Measurements from ENCODE around the gene XRCC3. TPM values are rescaled to one million over a fixed set of nuclear protein-coding genes. Genes with fewer than 3 reads are reported as not detected.
"Not testable (repeated sequence)": the region's sequence is repeated elsewhere in the genome, so short reads cannot be mapped to it uniquely, and the experiment has no call there.

XRCC3 gene
- polyA plus RNA-seq, 6 donors from 2014 or later, result 2.9 to 7.5 (median 5.7) TPM

- peak overlapping the region in 4 of 8 donors; percentile 2 to 83 (median 26) for H3K4me3 Mint-ChIP-seq
Measured at GRCh38 chr14:103697206-103697602, 18.0 kb downstream of the XRCC3 start.

GRCh38 chr14:103696466-103697071 is 18.7 kb downstream of the XRCC3 start:
- Mint-ChIP-seq H3K27ac (peak overlapping the region in 5 of 6 donors; percentile 56 to 85 (median 62)), H3K9me3 (no peaks in the 10 kb centered on the region), H3K27me3 (no peaks in the 10 kb centered on the region), H3K4me1 (peaks cover 38 to 62% (median 59%) of the 10 kb centered on the region in 3 donors), H3K4me3 (peak overlapping the region in 4 of 8 donors; percentile 17 to 78 (median 45)), H3K36me3 (no peaks in the 10 kb centered on the region)
- ATAC-seq (ENCODE audit: low read depth in 2 of 2) (no peak), DNase-seq (no peak)

More at GRCh38 chr14:103697206-103697602, 18.0 kb downstream of the XRCC3 start:
- Mint-ChIP-seq H3K27me3 (no peaks in the 10 kb centered on the region), H3K27ac (peak overlapping the region in 3 of 6 donors; percentile 7 to 81 (median 45)), H3K36me3 (no peaks in the 10 kb centered on the region), H3K4me1 (peaks cover 38 to 62% (median 59%) of the 10 kb centered on the region in 3 donors), H3K9me3 (no peaks in the 10 kb centered on the region)
- no peak for ATAC-seq (ENCODE audit: low read depth in 2 of 2)
- DNase-seq, result no peak

GRCh38 chr14:103696070-103696402 is 19.2 kb downstream of the XRCC3 start:
- no peaks in the 10 kb centered on the region for H3K27me3 Mint-ChIP-seq
- DNase-seq (no peak), ATAC-seq (ENCODE audit: low read depth in 2 of 2) (no peak)
- H3K4me1 Mint-ChIP-seq, result peaks cover 38 to 62% (median 60%) of the 10 kb centered on the region in 3 donors
- no peaks in the 10 kb centered on the region for H3K36me3 Mint-ChIP-seq
- H3K9me3 Mint-ChIP-seq, result no peaks in the 10 kb centered on the region
- peak overlapping the region in 4 of 8 donors; percentile 30 to 56 (median 45) for H3K4me3 Mint-ChIP-seq
- H3K27ac Mint-ChIP-seq, result peak overlapping the region in 4 of 6 donors; percentile 56 to 85 (median 69)

- Mint-ChIP-seq H3K36me3 (no peaks in the 10 kb centered on the region), H3K4me1 (peaks cover 39 to 66% (median 59%) of the 10 kb centered on the region in 3 donors), H3K27me3 (no peaks in the 10 kb centered on the region), H3K9me3 (no peaks in the 10 kb centered on the region), H3K4me3 (peak overlapping the region in 4 of 8 donors; percentile 30 to 56 (median 45)), H3K27ac (peak overlapping the region in 4 of 6 donors; percentile 46 to 85 (median 70))
- no peak for DNase-seq
- no peak for ATAC-seq (ENCODE audit: low read depth in 2 of 2)
Measured at GRCh38 chr14:103695296-103696069, 19.8 kb downstream of the XRCC3 start.

GRCh38 chr14:103694572-103695026 is 20.7 kb downstream of the XRCC3 start:
- Mint-ChIP-seq H3K4me3 (no peak overlapping the region), H3K4me1 (peaks cover 40 to 71% (median 59%) of the 10 kb centered on the region in 3 donors), H3K9me3 (no peaks in the 10 kb centered on the region), H3K27me3 (no peaks in the 10 kb centered on the region), H3K36me3 (no peaks in the 10 kb centered on the region), H3K27ac (peak overlapping the region in 1 of 6 donors; percentile 76)
- no peak for DNase-seq
- ATAC-seq (ENCODE audit: low read depth in 2 of 2), result no peak

- H3K4me3 Mint-ChIP-seq, result peak overlapping the region in 1 of 8 donors; percentile 3
- H3K4me1 Mint-ChIP-seq, result peaks cover 41 to 67% (median 64%) of the 10 kb centered on the region in 3 donors
- H3K27me3 Mint-ChIP-seq, result no peaks in the 10 kb centered on the region
- no peaks in the 10 kb centered on the region for H3K36me3 Mint-ChIP-seq
- no peaks in the 10 kb centered on the region for H3K9me3 Mint-ChIP-seq
- peak overlapping the region in 2 of 6 donors; percentile 60 to 63 for H3K27ac Mint-ChIP-seq
- DNase-seq (no peak), ATAC-seq (ENCODE audit: low read depth in 2 of 2) (no peak)
Measured at GRCh38 chr14:103693515-103693914, 21.7 kb downstream of the XRCC3 start.

GRCh38 chr14:103692871-103693270 is 22.4 kb downstream of the XRCC3 start:
- ATAC-seq (ENCODE audit: low read depth in 2 of 2) (no peak), DNase-seq (no peak)
- no peak overlapping the region for H3K4me3 Mint-ChIP-seq
- H3K36me3 Mint-ChIP-seq, result no peaks in the 10 kb centered on the region
- H3K9me3 Mint-ChIP-seq, result no peaks in the 10 kb centered on the region
- no peaks in the 10 kb centered on the region for H3K27me3 Mint-ChIP-seq
- peak overlapping the region; percentile 30 to 86 (median 63) for H3K27ac Mint-ChIP-seq
- H3K4me1 Mint-ChIP-seq, result peaks cover 41 to 67% (median 60%) of the 10 kb centered on the region in 3 donors

GRCh38 chr14:103692159-103692558 is 23.1 kb downstream of the XRCC3 start:
- H3K4me3 Mint-ChIP-seq, result peak overlapping the region in 7 of 8 donors; percentile 61 to 86 (median 74)
- H3K27me3 Mint-ChIP-seq, result no peaks in the 10 kb centered on the region
- H3K27ac Mint-ChIP-seq, result peak overlapping the region; percentile 64 to 92 (median 84)
- ATAC-seq (ENCODE audit: low read depth in 2 of 2), result peak; percentile 22 to 34
- H3K36me3 Mint-ChIP-seq, result no peaks in the 10 kb centered on the region
- DNase-seq, result no peak
- H3K9me3 Mint-ChIP-seq, result no peaks in the 10 kb centered on the region
- H3K4me1 Mint-ChIP-seq, result peaks cover 38 to 64% (median 54%) of the 10 kb centered on the region in 3 donors

- peak; percentile 79 to 83 for ATAC-seq (ENCODE audit: low read depth in 2 of 2)
- Mint-ChIP-seq H3K27ac (peak overlapping the region; percentile 64 to 92 (median 84)), H3K4me1 (peaks cover 35 to 60% (median 49%) of the 10 kb centered on the region in 3 donors), H3K4me3 (peak overlapping the region; percentile 61 to 86 (median 74))
- DNase-seq, result peak; percentile 35
- H3K36me3 Mint-ChIP-seq, H3K9me3 Mint-ChIP-seq, H3K27me3 Mint-ChIP-seq: not testable (repeated sequence)
Measured at GRCh38 chr14:103691655-103692054, 23.6 kb downstream of the XRCC3 start.

- Mint-ChIP-seq H3K36me3 (peaks cover 0 to 9% of the 10 kb centered on the region in 2 donors), H3K4me1 (peaks cover 21 to 48% (median 36%) of the 10 kb centered on the region in 3 donors), H3K27me3 (no peaks in the 10 kb centered on the region), H3K9me3 (no peaks in the 10 kb centered on the region), H3K27ac (peak overlapping the region in 5 of 6 donors; percentile 12 to 85 (median 49)), H3K4me3 (peak overlapping the region in 7 of 8 donors; percentile 24 to 66 (median 49))
- ATAC-seq (ENCODE audit: low read depth in 2 of 2) (no peak), DNase-seq (no peak)
Measured at GRCh38 chr14:103690332-103690731, 24.9 kb downstream of the XRCC3 start.

- peaks cover 20 to 46% (median 34%) of the 10 kb centered on the region in 3 donors for H3K4me1 Mint-ChIP-seq
- peaks cover 0 to 9% of the 10 kb centered on the region in 2 donors for H3K36me3 Mint-ChIP-seq
- peak overlapping the region in 6 of 8 donors; percentile 61 to 81 (median 70) for H3K4me3 Mint-ChIP-seq
- DNase-seq (no peak), ATAC-seq (ENCODE audit: low read depth in 2 of 2) (peak; percentile 36 to 52)
- H3K9me3 Mint-ChIP-seq, result no peaks in the 10 kb centered on the region
- peak overlapping the region in 4 of 6 donors; percentile 46 to 90 (median 74) for H3K27ac Mint-ChIP-seq
- no peaks in the 10 kb centered on the region for H3K27me3 Mint-ChIP-seq
Measured at GRCh38 chr14:103688906-103689902, 26.0 kb downstream of the XRCC3 start.

- H3K27ac Mint-ChIP-seq, result peak overlapping the region in 1 of 6 donors; percentile 46
Measured at GRCh38 chr14:103688441-103688840, 26.8 kb downstream of the XRCC3 start.

More at GRCh38 chr14:103688441-103688840, 26.8 kb downstream of the XRCC3 start:
- H3K4me1 Mint-ChIP-seq, result peaks cover 20 to 43% (median 34%) of the 10 kb centered on the region in 3 donors
- no peaks in the 10 kb centered on the region for H3K27me3 Mint-ChIP-seq
- ATAC-seq (ENCODE audit: low read depth in 2 of 2) (no peak), DNase-seq (no peak)
- H3K9me3 Mint-ChIP-seq, result no peaks in the 10 kb centered on the region
- peaks cover 0 to 9% of the 10 kb centered on the region in 2 donors for H3K36me3 Mint-ChIP-seq
- no peak overlapping the region for H3K4me3 Mint-ChIP-seq
